Measurements from ENCODE around the gene HNRNPUL1. TPM values are rescaled to one million over a fixed set of nuclear protein-coding genes. Genes with fewer than 3 reads are reported as not detected.

Gene HNRNPUL1
- polyA plus RNA-seq, 1 experiment, result 35.4 TPM

- no peaks in the 10 kb centered on the region for H3K27me3 ChIP-seq (ENCODE audit: control insufficient read depth, insufficient read depth, low read length)
- ChIA-PET POLR2A (interaction anchor here (0.9 kb wide), 1 partner anchor 12 kb away, joined by 8 read pairs; the partner anchor contains the start of gene B9D2), CTCF (interaction anchor here (0.7 to 6.4 kb wide), 17 partner anchors 11 to 148 kb away, joined by 3 to 69 read pairs (median 6); partner anchors contain the start of genes AXL, B3GNT8, B9D2 and CCDC97)
- no peak for DNase-seq (ENCODE audit: low read depth)
- TF ChIP-seq, protein P1, sequence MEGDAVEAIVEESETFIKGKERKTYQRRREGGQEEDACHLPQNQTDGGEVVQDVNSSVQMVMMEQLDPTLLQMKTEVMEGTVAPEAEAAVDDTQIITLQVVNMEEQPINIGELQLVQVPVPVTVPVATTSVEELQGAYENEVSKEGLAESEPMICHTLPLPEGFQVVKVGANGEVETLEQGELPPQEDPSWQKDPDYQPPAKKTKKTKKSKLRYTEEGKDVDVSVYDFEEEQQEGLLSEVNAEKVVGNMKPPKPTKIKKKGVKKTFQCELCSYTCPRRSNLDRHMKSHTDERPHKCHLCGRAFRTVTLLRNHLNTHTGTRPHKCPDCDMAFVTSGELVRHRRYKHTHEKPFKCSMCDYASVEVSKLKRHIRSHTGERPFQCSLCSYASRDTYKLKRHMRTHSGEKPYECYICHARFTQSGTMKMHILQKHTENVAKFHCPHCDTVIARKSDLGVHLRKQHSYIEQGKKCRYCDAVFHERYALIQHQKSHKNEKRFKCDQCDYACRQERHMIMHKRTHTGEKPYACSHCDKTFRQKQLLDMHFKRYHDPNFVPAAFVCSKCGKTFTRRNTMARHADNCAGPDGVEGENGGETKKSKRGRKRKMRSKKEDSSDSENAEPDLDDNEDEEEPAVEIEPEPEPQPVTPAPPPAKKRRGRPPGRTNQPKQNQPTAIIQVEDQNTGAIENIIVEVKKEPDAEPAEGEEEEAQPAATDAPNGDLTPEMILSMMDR (IDR thresholded peaks at IDR 0.05; ENCODE audit: insufficient read depth, low read depth, low read length), result no peak
- peaks cover 2% of the 10 kb centered on the region for H3K36me3 ChIP-seq (ENCODE audit: control insufficient read depth, insufficient read depth, low read length)
- peak overlapping the region; percentile 96 for H3K4me3 ChIP-seq (ENCODE audit: low read depth, low read length)
Measured at GRCh38 chr19:41352279-41352608, 88.1 kb downstream of the HNRNPUL1 start.

DNA sequence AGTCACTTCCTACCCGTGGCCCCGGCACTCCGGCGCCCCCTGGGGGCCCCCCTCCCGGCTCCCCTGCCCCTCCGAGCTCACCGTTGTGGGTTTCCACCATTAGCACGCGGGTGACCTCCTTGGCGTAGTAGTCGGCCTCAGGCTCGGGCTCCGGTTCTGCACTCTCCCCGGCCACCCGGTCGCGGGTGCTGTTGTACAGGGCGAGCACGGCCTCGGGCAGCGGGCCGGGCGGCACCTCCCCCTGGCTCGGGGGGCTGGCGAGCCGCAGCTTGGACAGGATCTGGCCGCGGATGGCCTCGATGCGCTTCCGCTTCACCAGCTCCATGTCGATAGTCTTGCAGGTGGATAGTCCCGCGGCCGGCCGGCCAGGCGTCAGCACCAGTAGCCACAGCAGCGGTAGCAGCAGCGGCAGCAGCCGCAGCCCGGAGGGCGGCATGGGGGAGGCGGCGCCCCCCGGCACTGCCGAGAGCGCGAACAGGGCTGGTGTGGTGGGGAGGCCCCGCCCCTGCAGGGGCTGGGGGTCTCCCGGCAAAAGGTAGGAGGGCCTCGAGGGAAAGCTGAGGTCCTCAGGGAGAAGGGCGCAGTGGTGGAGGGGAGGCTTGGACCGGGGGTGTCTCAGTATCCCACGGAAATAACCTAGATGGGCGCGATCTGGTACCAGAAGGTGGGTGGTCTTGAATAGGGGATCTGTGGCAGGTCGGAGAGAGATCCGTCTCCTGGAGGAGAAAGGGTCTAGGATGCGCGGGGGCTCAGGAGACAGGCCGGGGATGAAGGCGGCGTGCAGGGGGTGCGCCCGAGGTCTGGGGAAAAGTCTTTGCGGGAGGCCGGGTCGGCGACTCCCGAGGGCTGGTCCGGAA lies 88.7 kb downstream of the HNRNPUL1 start:
- TF ChIP-seq, protein P1 (IDR thresholded peaks at IDR 0.05; ENCODE audit: insufficient read depth, low read depth, low read length), result peak; percentile 81
- peak overlapping the region; percentile 96 for H3K4me3 ChIP-seq (ENCODE audit: low read depth, low read length)
- POLR2A ChIA-PET, result interaction anchor here (0.6 to 0.9 kb wide), 4 partner anchors 11 to 74 kb away, joined by 5 to 17 read pairs (median 10); partner anchors contain the start of genes B3GNT8 and B9D2
- DNase-seq (ENCODE audit: low read depth), result no peak
- H3K36me3 ChIP-seq (ENCODE audit: control insufficient read depth, insufficient read depth, low read length), result peaks cover 2% of the 10 kb centered on the region
- H3K27me3 ChIP-seq (ENCODE audit: control insufficient read depth, insufficient read depth, low read length), result no peaks in the 10 kb centered on the region
- CTCF ChIA-PET, result interaction anchor here (0.5 to 6.4 kb wide), 20 partner anchors 11 to 149 kb away, joined by 3 to 69 read pairs (median 4); partner anchors contain the start of genes AXL, B3GNT8, B9D2 and CCDC97

DNA sequence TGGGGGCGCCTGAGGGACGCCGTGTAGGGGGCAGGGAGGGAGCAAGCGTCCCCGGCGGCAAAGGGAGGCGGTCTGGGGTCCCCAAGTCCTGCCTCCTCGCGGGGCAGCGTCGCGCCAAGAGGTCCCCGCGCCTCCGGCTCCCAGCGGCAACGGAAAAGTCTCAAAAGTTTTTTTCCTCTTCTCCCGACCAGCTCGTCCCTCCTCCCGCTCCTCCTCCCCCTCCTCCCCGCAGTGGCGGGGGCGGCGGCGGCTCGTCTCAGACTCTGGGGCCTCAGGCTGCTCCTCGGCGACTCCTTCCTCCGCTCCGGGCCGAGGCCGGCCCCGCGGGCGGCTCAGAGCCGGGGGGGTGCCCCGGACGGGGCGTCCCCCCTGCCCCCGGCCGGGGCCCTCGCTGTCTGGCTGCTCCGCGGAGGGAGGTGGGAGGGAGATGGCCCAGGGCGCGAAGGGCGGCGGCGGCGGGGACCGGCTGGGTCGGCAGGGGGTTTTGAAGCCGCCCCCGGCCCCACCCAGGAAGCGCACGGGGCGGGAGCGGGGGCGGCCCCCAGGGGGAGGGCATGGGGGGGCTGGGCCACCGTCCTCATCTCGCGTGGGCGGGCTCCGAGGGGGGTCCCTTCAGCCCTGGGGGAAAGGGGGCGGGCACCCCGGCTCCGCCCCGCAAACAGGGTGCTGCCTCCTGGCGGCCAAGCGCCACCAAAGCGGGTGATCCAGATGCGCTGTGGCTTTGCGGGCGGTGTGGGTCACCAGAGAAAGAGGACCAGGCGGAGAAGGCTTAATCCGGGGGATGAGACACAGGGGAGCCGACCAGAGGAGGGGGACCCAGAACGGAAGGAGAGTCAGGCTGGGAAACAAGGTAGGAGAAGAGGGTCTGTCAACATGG lies 89.5 kb downstream of the HNRNPUL1 start, which contains the start of gene TGFB1:
TGFB1 (minus strand) TSS at position 457 of the 877 bp plus-strand sequence. CDS start 878 bp downstream, outside the sequence.
- POLR2A ChIA-PET, result interaction anchor here (0.6 kb wide), 2 partner anchors 10 to 74 kb away, joined by 5 to 13 read pairs; partner anchors contain the start of genes B3GNT8 and B9D2
- H3K36me3 ChIP-seq (ENCODE audit: control insufficient read depth, insufficient read depth, low read length), result no peaks in the 10 kb centered on the region
- no peaks in the 10 kb centered on the region for H3K27me3 ChIP-seq (ENCODE audit: control insufficient read depth, insufficient read depth, low read length)
- CTCF ChIA-PET, result interaction anchor here (0.5 to 6.4 kb wide), 16 partner anchors 10 to 149 kb away, joined by 3 to 69 read pairs (median 7); partner anchors contain the start of genes B9D2 and CCDC97
- TF ChIP-seq, protein P1 (IDR thresholded peaks at IDR 0.05; ENCODE audit: insufficient read depth, low read depth, low read length), result peak; percentile 96
- DNase-seq (ENCODE audit: low read depth), result peak; percentile 25
- peak within 1 kb of the TSS; percentile 96 for H3K4me3 ChIP-seq (ENCODE audit: low read depth, low read length)

DNA sequence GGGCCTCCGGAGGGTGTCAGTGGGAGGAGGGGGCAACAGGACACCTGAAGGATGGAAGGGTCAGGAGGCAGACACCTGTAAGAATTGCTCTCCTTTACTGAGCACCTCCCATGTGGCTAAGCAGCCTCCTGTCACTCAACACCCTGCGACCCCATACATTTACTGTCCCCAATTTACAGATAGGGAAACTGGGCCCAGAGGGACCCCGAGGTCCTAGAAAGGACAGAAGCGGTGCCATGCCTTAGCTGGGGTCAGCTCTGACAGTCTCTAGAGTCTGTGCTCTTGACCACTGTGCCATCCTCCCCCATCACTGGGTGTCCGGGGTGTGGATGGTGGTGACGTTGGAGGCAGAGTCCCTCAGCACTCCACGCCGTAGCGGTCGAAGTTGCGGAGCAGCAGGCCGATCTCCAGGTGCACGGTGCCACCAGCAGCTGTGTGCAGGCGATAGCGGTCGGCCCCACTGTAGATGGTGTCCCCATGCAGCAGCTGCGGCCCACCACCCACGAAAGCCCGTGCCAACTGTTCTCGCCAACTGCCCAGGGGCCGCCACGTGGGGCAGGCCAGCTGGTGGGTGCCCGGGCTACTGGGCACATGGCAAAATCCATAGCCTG lies 90.3 kb downstream of the HNRNPUL1 start:
- ChIA-PET CTCF (interaction anchor here (0.6 to 6.4 kb wide), 6 partner anchors 9 to 150 kb away, joined by 3 to 69 read pairs (median 5); partner anchors contain the start of gene B9D2), POLR2A (no interaction called here)

More for the DNA sequence above, 90.3 kb downstream of the HNRNPUL1 start:
- no peaks in the 10 kb centered on the region for H3K27me3 ChIP-seq (ENCODE audit: control insufficient read depth, insufficient read depth, low read length)
- TF ChIP-seq, protein P1 (IDR thresholded peaks at IDR 0.05; ENCODE audit: insufficient read depth, low read depth, low read length), result no peak
- no peaks in the 10 kb centered on the region for H3K36me3 ChIP-seq (ENCODE audit: control insufficient read depth, insufficient read depth, low read length)
- H3K4me3 ChIP-seq (ENCODE audit: low read depth, low read length), result peak overlapping the region; percentile 96
- DNase-seq (ENCODE audit: low read depth), result no peak

Measured in BJ (cell line).